PC-3 (cell line): ENCODE results near the gene CDK14. TPM values are rescaled to one million over a fixed set of nuclear protein-coding genes. Genes with fewer than 3 reads are reported as not detected.

ENCODE experiments used
- ATAC-seq: fragments of 200-7000 bp; cut with Tn5 transposase; 2 replicates; pipeline ENCODE4 v1.9.1; 2020; ENCODE audit warnings: mild to moderate bottlenecking, moderate library complexity
- BruUV-seq: library from RNA; stranded (reverse); fragments of 400-500 nt; replicated peaks from 2 replicates; lab custom pipeline; 2021; lab: Mats Ljungman, UMichigan
- CTCF ChIA-PET: fragments of 300-600 bp; sonication (Branson Sonifier 250); formaldehyde crosslinking; loops from one replicate; lab custom pipeline; 2022; ENCODE audit warnings: antibody characterized with exemption; lab: Charles Lee
- POLR2A ChIA-PET: fragments of 300-600 bp; sonication (Branson Sonifier 250); formaldehyde crosslinking; loops from one replicate; lab custom pipeline; 2022; ENCODE audit warnings: antibody characterized with exemption; ENCODE audit not compliant: unreplicated experiment; lab: Charles Lee
- DNase-seq: peaks from one replicate; pipeline ENCODE4 v3.0.0-alpha.2; 2015
- H2AFZ ChIP-seq: fragments of 300-600 bp; sonication (generic); 2 replicates; pipeline ENCODE4 v1.6.0; 2016; ENCODE audit warnings: antibody characterized with exemption, low read length
- H3F3A ChIP-seq: fragments of 300-600 bp; sonication (generic); one replicate; pipeline ENCODE4 v1.6.0; 2017; ENCODE audit warnings: antibody characterized with exemption, low read length, control low read depth, mild to moderate bottlenecking; ENCODE audit not compliant: unreplicated experiment
- H3K27ac ChIP-seq: fragments of 300-600 bp; sonication (generic); 2 replicates; pipeline ENCODE4 v1.5.1; 2016; ENCODE audit warnings: mild to moderate bottlenecking, low read length
- H3K27me3 ChIP-seq: fragments of 300-600 bp; sonication (generic); 2 replicates; pipeline ENCODE4 v1.6.1; 2016; ENCODE audit warnings: low read length, mixed read lengths
- H3K36me3 ChIP-seq: fragments of 300-600 bp; sonication (generic); 2 replicates; pipeline ENCODE4 v1.6.1; 2016; ENCODE audit warnings: low read depth, mixed run types, low read length, mixed read lengths
- H3K4me1 ChIP-seq: fragments of 300-600 bp; sonication (generic); 2 replicates; pipeline ENCODE4 v1.5.1; 2016; ENCODE audit warnings: low read length; ENCODE audit not compliant: insufficient read depth
- H3K4me2 ChIP-seq: fragments of 300-600 bp; sonication (generic); 2 replicates; pipeline ENCODE4 v1.6.0; 2016; ENCODE audit warnings: low read length
- H3K4me3 ChIP-seq: fragments of 300-600 bp; sonication (generic); 2 replicates; pipeline ENCODE4 v1.5.1; 2016; ENCODE audit warnings: mild to moderate bottlenecking, low read length, mixed read lengths
- H3K79me2 ChIP-seq: fragments of 300-600 bp; sonication (generic); 2 replicates; pipeline ENCODE4 v1.6.1; 2017; ENCODE audit warnings: low read length, mixed read lengths
- H3K9ac ChIP-seq: fragments of 300-600 bp; sonication (generic); 2 replicates; pipeline ENCODE4 v1.6.0; 2016; ENCODE audit warnings: mild to moderate bottlenecking, low read length
- H3K9me2 ChIP-seq: fragments of 300-600 bp; sonication (generic); replicated peaks from 2 replicates; pipeline ENCODE4 v1.6.1; 2016; ENCODE audit warnings: mixed run types, low read length, mixed read lengths
- H3K9me3 ChIP-seq: fragments of 300-600 bp; sonication (generic); 2 replicates; pipeline ENCODE4 v1.6.1; 2016; ENCODE audit warnings: low read length, mixed read lengths
- H4K20me1 ChIP-seq: fragments of 300-600 bp; sonication (generic); 2 replicates; pipeline ENCODE4 v1.6.1; 2016; ENCODE audit warnings: low read length, mixed read lengths
- EZH2 ChIP-seq: fragments of 300-600 bp; sonication (generic); IDR thresholded peaks from one replicate; pipeline ENCODE4 v1.6.1; 2017; ENCODE audit warnings: antibody characterized with exemption, mild to moderate bottlenecking, low read length; ENCODE audit not compliant: unreplicated experiment
- EZH2phosphoT487 ChIP-seq: fragments of 300-600 bp; sonication (generic); IDR thresholded peaks from 2 replicates; pipeline ENCODE4 v1.6.1; 2018; ENCODE audit warnings: mild to moderate bottlenecking, antibody characterized with exemption, low read length, borderline replicate concordance
- intact Hi-C: fragments of 100-400 bp; cut with micrococcal nuclease; formaldehyde crosslinking; loops from 2 replicates; pipeline ENCODE4 v1.9.0; 2023
- total RNA-seq: library from RNA; depleted of rRNA; stranded (reverse); fragments of >200 nt; gene quantifications from 2 replicates; pipeline ENCODE4 v1.2.3, GENCODE V29; 2014
- TF ChIP-seq, protein P1 (sequence below): fragments of 300-600 bp; sonication (generic); conservative IDR thresholded peaks from 2 replicates; pipeline ENCODE4 v1.5.1; 2017; ENCODE audit warnings: antibody characterized with exemption, low read depth, mild to moderate bottlenecking, low read length

CDK14 gene
- total RNA-seq, 1 experiment from 2014 or later = 8.2 TPM

DNA sequence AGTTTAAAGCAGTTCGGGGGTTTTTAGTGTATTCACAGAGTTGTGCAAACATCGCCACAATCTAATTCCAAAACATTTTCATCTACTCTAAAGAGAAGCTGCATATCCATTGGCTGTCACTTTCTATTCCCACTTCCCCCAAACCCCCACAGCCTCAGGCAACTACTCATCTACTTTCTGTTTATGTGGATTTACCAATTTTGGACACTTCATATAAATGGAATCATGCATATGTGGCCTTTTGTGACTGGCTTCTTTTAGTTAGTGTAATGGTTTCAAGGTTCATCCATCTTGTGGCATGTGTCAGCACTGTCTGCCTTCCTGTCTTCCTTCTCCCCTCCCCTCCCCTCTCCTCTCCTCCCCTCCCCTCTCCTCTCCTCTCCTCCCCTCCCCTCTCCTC, 589.6 kb downstream of the CDK14 start:
- no peak for ATAC-seq
- no peaks in the 10 kb centered on the region for H3K4me1 ChIP-seq
- H3K36me3 ChIP-seq = no peaks in the 10 kb centered on the region
- no peaks in the 10 kb centered on the region for H3F3A ChIP-seq
- POLR2A ChIA-PET = no interaction called here
- H3K9ac ChIP-seq = no peak overlapping the region
- H3K9me2 ChIP-seq = no peaks in the 10 kb centered on the region
- no peak overlapping the region for H3K4me3 ChIP-seq
- DNase-seq = no peak
- no peak overlapping the region for H3K4me2 ChIP-seq
- no peaks in the 10 kb centered on the region for H3K27me3 ChIP-seq
- TF ChIP-seq EZH2 (no peak), EZH2phosphoT487 (no peak)
- TF ChIP-seq, protein P1, sequence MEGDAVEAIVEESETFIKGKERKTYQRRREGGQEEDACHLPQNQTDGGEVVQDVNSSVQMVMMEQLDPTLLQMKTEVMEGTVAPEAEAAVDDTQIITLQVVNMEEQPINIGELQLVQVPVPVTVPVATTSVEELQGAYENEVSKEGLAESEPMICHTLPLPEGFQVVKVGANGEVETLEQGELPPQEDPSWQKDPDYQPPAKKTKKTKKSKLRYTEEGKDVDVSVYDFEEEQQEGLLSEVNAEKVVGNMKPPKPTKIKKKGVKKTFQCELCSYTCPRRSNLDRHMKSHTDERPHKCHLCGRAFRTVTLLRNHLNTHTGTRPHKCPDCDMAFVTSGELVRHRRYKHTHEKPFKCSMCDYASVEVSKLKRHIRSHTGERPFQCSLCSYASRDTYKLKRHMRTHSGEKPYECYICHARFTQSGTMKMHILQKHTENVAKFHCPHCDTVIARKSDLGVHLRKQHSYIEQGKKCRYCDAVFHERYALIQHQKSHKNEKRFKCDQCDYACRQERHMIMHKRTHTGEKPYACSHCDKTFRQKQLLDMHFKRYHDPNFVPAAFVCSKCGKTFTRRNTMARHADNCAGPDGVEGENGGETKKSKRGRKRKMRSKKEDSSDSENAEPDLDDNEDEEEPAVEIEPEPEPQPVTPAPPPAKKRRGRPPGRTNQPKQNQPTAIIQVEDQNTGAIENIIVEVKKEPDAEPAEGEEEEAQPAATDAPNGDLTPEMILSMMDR = no peak
- H4K20me1 ChIP-seq = no peaks in the 10 kb centered on the region
- no peaks in the 10 kb centered on the region for H3K9me3 ChIP-seq
- intact Hi-C loops = no loop called here
- no TSS peak for BruUV-seq
- no peak overlapping the region for H2AFZ ChIP-seq
- no peak overlapping the region for H3K27ac ChIP-seq
- CTCF ChIA-PET = no interaction called here
- H3K79me2 ChIP-seq = no peaks in the 10 kb centered on the region

DNA sequence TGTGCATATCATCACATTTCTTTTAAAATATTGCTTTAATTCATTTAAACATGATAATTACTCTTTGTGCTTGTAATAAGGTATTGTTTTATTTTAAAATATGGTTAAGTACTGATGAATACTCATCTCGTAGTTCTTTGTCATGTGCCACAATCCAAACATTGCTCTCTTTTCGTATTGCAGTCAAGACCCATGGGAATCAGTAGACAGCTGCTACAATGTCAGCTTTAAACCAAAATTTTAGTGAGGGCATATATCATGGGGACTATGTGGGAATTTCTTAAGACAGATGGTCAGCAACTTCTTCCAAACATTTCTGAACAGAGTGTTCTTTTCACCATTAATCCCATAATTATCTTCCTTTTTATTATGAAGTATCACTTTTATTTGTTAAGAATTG, 590.9 kb downstream of the CDK14 start:
- BruUV-seq = no TSS peak
- H3K9me3 ChIP-seq = no peaks in the 10 kb centered on the region
- no peaks in the 10 kb centered on the region for H3K9me2 ChIP-seq
- TF ChIP-seq EZH2 (no peak), EZH2phosphoT487 (no peak)
- TF ChIP-seq, protein P1 = no peak
- H4K20me1 ChIP-seq = no peaks in the 10 kb centered on the region
- intact Hi-C loops = no loop called here
- no peak overlapping the region for H3K9ac ChIP-seq
- H3K27me3 ChIP-seq = no peaks in the 10 kb centered on the region
- H2AFZ ChIP-seq = no peak overlapping the region
- no peak overlapping the region for H3K4me2 ChIP-seq
- ChIA-PET POLR2A (no interaction called here), CTCF (no interaction called here)
- no peaks in the 10 kb centered on the region for H3F3A ChIP-seq
- no peak overlapping the region for H3K27ac ChIP-seq
- no peaks in the 10 kb centered on the region for H3K79me2 ChIP-seq
- ATAC-seq (no peak), DNase-seq (no peak)
- H3K4me1 ChIP-seq = no peaks in the 10 kb centered on the region
- H3K4me3 ChIP-seq = no peak overlapping the region
- no peaks in the 10 kb centered on the region for H3K36me3 ChIP-seq

DNA sequence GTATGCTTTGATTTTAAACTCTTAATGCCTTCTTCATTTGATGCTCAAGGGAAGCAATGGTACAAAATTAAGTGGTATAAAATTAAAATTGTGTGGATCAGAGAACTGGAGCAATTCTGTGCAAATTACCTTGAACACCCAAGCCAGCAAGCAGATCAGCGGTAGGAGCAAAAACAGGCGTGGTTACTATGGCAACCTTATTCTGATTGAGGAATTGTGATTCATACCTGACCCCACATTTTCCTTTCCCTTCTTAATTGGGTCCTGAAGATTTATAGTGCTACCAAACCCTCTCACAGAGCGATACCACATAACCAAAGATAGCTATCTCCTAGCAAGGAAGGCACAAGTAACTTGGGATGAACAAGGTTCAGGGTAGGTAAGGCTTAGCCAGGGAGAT, 595.6 kb downstream of the CDK14 start:
- H3K36me3 ChIP-seq = no peaks in the 10 kb centered on the region
- DNase-seq (no peak), ATAC-seq (no peak)
- BruUV-seq = no TSS peak
- ChIA-PET POLR2A (interaction anchor here (0.6 kb wide), 1 partner anchor 37 kb away, joined by 8 read pairs; no protein-coding TSS in a partner anchor), CTCF (no interaction called here)
- no peak overlapping the region for H2AFZ ChIP-seq
- H3K27ac ChIP-seq = no peak overlapping the region
- H3K9ac ChIP-seq = no peak overlapping the region
- H3K4me2 ChIP-seq = no peak overlapping the region
- H3K9me3 ChIP-seq = no peaks in the 10 kb centered on the region
- H3K4me1 ChIP-seq = no peaks in the 10 kb centered on the region
- no peaks in the 10 kb centered on the region for H3K9me2 ChIP-seq
- TF ChIP-seq EZH2phosphoT487 = no peak
- TF ChIP-seq EZH2 = no peak
- TF ChIP-seq, protein P1 = no peak
- H4K20me1 ChIP-seq = no peaks in the 10 kb centered on the region
- no peaks in the 10 kb centered on the region for H3K79me2 ChIP-seq
- intact Hi-C loops = no loop called here
- H3F3A ChIP-seq = no peaks in the 10 kb centered on the region
- H3K27me3 ChIP-seq = no peaks in the 10 kb centered on the region
- H3K4me3 ChIP-seq = no peak overlapping the region
